Stomach (tissue), 4 donors: ENCODE data around the gene VPS8.

Experiments
- EP300 ChIP-seq: sonication (generic); formaldehyde crosslinking; IDR thresholded peaks from one replicate; pipeline ENCODE4 v1.6.1; 2017; ENCODE audit warnings: antibody characterized with exemption
- POLR2A ChIP-seq, 4 donors: fragments of 450-650 bp; IDR thresholded peaks; one replicate each; pipeline ENCODE4 v1.6.1; 2016; ENCODE audit warnings: antibody characterized with exemption in 4 of 4, control low read depth in 2 of 4, mild to moderate bottlenecking in 1 of 4, moderate library complexity in 1 of 4
- POLR2AphosphoS5 ChIP-seq, 3 donors: sonication (generic); formaldehyde crosslinking; IDR thresholded peaks; one replicate each; pipeline ENCODE4 v1.6.1; 2016; ENCODE audit warnings: antibody characterized with exemption in 3 of 3
- TF ChIP-seq, protein P1 (sequence below), 7 experiments: fragments of 450-650 bp in 4 of 7; fragments of 200-600 bp in 3 of 7; sonication (generic) in 3 of 7; IDR thresholded peaks; one replicate each; pipeline ENCODE4 v1.5.1; 2016 to 2019; ENCODE audit warnings: antibody characterized with exemption in 7 of 7, control low read depth in 2 of 7, mild to moderate bottlenecking in 1 of 7

DNA sequence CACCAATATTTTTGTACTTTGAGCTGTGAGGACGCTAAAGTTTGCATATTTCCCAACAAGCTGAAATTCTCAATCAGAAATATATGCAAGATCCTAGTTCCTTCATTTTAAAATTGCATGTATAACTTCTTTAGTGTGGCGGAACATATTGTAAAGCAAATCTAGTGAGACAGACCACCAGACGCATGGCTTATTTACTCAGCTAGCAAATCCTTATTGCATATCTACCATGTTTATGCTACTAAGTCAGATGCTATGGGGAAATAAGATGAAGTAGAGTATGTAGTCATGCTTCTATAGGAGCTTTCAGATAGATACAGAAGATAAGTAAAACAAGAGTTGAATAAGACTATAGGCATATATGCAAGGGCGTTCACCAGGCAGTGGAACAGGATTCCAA lies 278.8 kb downstream of the VPS8 start:
- TF ChIP-seq, protein P1, sequence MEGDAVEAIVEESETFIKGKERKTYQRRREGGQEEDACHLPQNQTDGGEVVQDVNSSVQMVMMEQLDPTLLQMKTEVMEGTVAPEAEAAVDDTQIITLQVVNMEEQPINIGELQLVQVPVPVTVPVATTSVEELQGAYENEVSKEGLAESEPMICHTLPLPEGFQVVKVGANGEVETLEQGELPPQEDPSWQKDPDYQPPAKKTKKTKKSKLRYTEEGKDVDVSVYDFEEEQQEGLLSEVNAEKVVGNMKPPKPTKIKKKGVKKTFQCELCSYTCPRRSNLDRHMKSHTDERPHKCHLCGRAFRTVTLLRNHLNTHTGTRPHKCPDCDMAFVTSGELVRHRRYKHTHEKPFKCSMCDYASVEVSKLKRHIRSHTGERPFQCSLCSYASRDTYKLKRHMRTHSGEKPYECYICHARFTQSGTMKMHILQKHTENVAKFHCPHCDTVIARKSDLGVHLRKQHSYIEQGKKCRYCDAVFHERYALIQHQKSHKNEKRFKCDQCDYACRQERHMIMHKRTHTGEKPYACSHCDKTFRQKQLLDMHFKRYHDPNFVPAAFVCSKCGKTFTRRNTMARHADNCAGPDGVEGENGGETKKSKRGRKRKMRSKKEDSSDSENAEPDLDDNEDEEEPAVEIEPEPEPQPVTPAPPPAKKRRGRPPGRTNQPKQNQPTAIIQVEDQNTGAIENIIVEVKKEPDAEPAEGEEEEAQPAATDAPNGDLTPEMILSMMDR (IDR thresholded peaks at IDR 0.05): no peak
- TF ChIP-seq POLR2A (IDR thresholded peaks at IDR 0.05) (no peak), POLR2AphosphoS5 (IDR thresholded peaks at IDR 0.05) (no peak), EP300 (no peak)
